WERI-Rb-1 (cell line): Measurements from ENCODE around the gene AK9.
"Not testable (repeated sequence)": the region's sequence is repeated elsewhere in the genome, so short reads cannot be mapped to it uniquely, and the experiment has no call there.

Experiments
- DNase-seq: peaks from one replicate; pipeline ENCODE4 v3.0.0-alpha.2; 2020
- H3K27ac ChIP-seq: fragments of 250-450 bp; sonication (Bioruptor Pico); 2 replicates; pipeline ENCODE4 v1.5.1; 2020; ENCODE audit warnings: mild to moderate bottlenecking, moderate library complexity
- H3K27me3 ChIP-seq: fragments of 250-450 bp; sonication (Bioruptor Pico); 2 replicates; pipeline ENCODE4 v1.5.1; 2021; ENCODE audit warnings: mild to moderate bottlenecking, low read depth, moderate library complexity; ENCODE audit not compliant: insufficient read depth, severe bottlenecking
- H3K36me3 ChIP-seq: fragments of 250-450 bp; sonication (Bioruptor Pico); 2 replicates; pipeline ENCODE4 v1.5.1; 2020; ENCODE audit warnings: mild to moderate bottlenecking, moderate library complexity
- H3K4me3 ChIP-seq: 2 replicates; pipeline ENCODE4 v1.5.1; 2011; ENCODE audit warnings: low read depth, mild to moderate bottlenecking, control low read depth, low read length
- H3K9me3 ChIP-seq: fragments of 250-450 bp; sonication (Bioruptor Pico); 2 replicates; pipeline ENCODE4 v1.5.1; 2021; ENCODE audit warnings: mild to moderate bottlenecking, moderate library complexity; ENCODE audit not compliant: severe bottlenecking
- TF ChIP-seq, protein P1 (sequence below): IDR thresholded peaks from 2 replicates; pipeline ENCODE4 v1.5.1; 2011; ENCODE audit warnings: low read depth, mild to moderate bottlenecking, control low read depth, inconsistent platforms, low read length

Gene AK9

DNA sequence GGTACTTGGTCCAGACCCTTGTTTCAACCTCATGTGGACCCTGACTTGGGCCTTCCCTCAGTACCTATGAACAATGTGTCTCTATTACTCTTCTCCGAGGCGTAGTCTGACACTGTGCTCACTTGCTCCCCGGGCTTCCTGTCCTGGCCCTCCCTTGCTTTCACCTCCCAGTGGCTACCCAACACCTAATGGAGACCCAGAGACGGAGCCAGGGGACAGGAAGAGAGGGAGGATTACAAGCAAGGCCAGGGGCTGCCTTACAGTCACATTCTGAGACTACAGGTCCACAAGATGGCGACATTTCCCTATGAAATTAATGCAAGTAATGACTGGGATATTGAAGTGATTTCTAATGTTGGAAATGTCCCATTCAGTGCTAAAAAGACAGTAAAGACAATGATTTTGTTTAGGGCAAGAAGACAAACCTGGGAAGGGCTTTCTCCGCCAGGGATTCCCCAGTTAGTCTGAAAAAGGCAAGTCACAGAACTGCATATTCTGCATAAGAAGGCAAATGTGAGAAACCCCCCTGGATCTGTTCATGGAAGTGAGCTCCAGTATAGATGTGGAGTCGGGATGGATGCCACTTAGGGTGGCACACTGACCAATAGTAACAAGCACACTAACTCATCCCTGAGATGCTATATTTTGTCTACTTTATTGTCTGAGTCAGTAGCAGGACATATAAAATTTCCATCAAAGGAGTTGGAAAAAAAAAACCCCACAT lies 163.9 kb downstream of the AK9 start:
- peak; percentile 69 for DNase-seq
- H3K27me3 ChIP-seq, result no peaks in the 10 kb centered on the region
- H3K36me3 ChIP-seq, result no peaks in the 10 kb centered on the region
- no peak overlapping the region for H3K4me3 ChIP-seq
- H3K27ac ChIP-seq, result no peak overlapping the region
- H3K9me3 ChIP-seq, result no peaks in the 10 kb centered on the region
- TF ChIP-seq, protein P1, sequence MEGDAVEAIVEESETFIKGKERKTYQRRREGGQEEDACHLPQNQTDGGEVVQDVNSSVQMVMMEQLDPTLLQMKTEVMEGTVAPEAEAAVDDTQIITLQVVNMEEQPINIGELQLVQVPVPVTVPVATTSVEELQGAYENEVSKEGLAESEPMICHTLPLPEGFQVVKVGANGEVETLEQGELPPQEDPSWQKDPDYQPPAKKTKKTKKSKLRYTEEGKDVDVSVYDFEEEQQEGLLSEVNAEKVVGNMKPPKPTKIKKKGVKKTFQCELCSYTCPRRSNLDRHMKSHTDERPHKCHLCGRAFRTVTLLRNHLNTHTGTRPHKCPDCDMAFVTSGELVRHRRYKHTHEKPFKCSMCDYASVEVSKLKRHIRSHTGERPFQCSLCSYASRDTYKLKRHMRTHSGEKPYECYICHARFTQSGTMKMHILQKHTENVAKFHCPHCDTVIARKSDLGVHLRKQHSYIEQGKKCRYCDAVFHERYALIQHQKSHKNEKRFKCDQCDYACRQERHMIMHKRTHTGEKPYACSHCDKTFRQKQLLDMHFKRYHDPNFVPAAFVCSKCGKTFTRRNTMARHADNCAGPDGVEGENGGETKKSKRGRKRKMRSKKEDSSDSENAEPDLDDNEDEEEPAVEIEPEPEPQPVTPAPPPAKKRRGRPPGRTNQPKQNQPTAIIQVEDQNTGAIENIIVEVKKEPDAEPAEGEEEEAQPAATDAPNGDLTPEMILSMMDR, result peak; percentile 58

DNA sequence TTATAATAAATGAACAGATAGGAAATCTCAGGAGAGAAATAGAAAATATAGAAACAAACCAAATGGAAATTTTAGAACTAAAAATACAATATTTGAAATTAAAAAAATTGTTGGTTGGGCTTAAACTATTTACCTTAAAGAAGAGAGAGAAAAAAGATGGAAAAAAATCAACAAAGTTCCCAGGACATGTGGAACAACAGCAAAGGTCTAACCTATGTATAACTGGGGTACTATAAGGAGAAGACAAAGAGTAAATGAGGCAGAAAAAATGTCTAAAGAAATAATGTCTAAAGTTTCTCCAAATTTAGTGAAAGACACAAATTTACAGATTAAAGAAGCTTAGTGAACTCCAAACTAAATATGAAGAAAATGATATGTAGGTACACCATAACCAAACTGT lies 166.9 kb downstream of the AK9 start:
- Histone ChIP-seq H3K27me3 (no peaks in the 10 kb centered on the region), H3K36me3 (no peaks in the 10 kb centered on the region), H3K4me3 (no peak overlapping the region), H3K9me3 (no peaks in the 10 kb centered on the region), H3K27ac (no peak overlapping the region)
- TF ChIP-seq, protein P1, result no peak
- DNase-seq, result no peak

DNA sequence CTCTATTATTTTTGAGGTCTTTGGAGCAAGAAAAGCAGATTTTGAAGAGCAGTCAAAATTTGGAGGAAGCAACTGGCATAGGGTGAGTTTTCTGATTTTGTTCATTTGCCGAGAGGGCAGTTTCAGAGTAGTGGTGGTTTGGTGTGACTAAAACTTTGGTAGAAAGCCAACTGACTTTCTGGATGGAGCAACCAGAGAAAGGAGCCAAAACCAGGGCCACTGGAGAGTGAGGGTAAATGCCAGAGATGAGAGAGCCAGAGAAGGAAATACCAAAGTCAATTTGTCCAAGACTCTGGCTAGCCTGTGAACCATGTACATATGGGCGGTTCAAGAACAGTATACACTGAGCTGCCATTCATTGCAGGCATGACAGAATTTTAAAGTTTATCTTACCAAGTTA lies 167.5 kb downstream of the AK9 start:
- no peak overlapping the region for H3K27ac ChIP-seq
- H3K27me3 ChIP-seq, result no peaks in the 10 kb centered on the region
- no peaks in the 10 kb centered on the region for H3K9me3 ChIP-seq
- DNase-seq, result no peak
- H3K36me3 ChIP-seq, result no peaks in the 10 kb centered on the region
- H3K4me3 ChIP-seq, result no peak overlapping the region
- TF ChIP-seq, protein P1, result no peak

DNA sequence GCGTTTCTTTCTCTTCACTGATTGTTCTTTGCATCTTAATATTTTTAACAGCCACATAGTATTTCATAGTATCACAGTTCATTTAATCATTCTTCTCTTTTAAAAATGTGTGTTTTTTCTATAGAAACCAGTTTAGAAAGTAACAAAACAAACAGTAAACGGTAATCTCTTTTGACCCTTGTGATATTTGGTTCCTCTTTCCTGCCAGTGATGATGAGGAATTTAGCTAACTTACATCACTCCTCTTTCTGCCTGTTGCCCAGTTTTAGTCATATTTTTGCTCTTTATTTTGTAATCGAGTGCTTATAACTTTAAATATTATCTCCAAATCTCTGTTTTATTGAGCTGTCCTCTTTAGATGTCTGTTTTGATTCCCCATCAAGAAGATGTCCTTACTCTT lies 169.9 kb downstream of the AK9 start:
- no peaks in the 10 kb centered on the region for H3K27me3 ChIP-seq
- H3K36me3 ChIP-seq, result no peaks in the 10 kb centered on the region
- TF ChIP-seq, protein P1, result no peak
- H3K27ac ChIP-seq, result no peak overlapping the region
- H3K9me3 ChIP-seq, result no peaks in the 10 kb centered on the region
- no peak for DNase-seq
- no peak overlapping the region for H3K4me3 ChIP-seq

DNA sequence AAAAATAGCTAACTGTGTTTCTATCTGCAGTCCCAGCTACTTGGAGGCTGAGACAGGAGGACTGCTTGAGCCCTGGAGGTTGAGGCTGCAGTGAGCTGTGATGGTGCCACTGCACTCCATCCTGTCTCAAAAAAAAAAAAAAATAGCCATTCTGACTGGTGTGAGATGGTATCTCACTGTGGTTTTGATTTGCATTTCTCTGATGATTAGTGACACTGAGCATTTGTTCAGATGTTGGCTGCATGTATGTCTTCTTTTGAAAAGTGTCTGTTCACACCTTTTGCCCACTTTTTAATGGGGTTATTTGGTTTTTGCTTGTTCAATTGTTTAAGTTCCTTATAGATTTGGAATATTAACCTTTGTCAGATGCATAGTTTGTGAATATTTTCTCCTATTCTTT lies 171.4 kb downstream of the AK9 start:
- not testable (repeated sequence) for H3K27me3 ChIP-seq, H3K4me3 ChIP-seq, H3K27ac ChIP-seq, DNase-seq, H3K36me3 ChIP-seq, H3K9me3 ChIP-seq

DNA sequence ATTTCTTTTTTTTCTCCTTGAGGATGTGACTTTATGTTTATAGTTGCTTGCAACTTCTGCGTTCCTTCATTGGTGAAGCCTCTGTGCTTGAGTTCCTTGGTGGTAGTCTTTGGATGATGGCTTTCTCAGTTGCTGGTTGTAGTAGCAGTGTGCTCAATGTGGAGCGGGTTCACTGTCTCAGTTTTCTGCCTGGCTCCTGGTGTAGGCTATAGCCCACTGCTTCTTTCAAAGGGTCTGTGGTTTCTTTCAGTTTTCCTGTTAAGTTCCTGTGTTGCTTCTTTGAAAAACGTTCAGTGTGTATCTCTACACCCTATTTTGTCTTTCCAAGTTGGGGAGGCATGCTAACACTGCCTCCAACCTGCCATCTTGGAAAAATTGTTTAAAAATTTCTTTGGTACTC lies 174.1 kb downstream of the AK9 start:
- Histone ChIP-seq H3K9me3 (no peaks in the 10 kb centered on the region), H3K27me3 (no peaks in the 10 kb centered on the region), H3K27ac (no peak overlapping the region), H3K4me3 (no peak overlapping the region), H3K36me3 (no peaks in the 10 kb centered on the region)
- TF ChIP-seq, protein P1, result no peak
- DNase-seq, result no peak
